Mammary epithelial cell (primary cell): ENCODE data around the gene PASK.

Experiments
- CTCF ChIP-seq, 2 donors: IDR thresholded peaks in 1 of 2; conservative IDR thresholded peaks in 1 of 2; 2 replicates each; pipeline ENCODE4 v1.5.1; 2011 to 2012; ENCODE audit warnings: inconsistent platforms in 2 of 2, low read length in 2 of 2, mild to moderate bottlenecking in 2 of 2, control low read depth in 1 of 2, low read depth in 1 of 2; ENCODE audit not compliant: insufficient read depth in 1 of 2; ENCODE audit errors: extremely low read depth in 1 of 2
- EZH2 ChIP-seq: IDR thresholded peaks from 2 replicates; pipeline ENCODE4 v1.6.1; 2012; ENCODE audit warnings: low read length, inconsistent platforms, borderline replicate concordance

- TF ChIP-seq CTCF (conservative IDR thresholded peaks at IDR 0.05 in 1 of 2, IDR thresholded peaks at IDR 0.05 in 1 of 2; ENCODE audit: extremely low read depth in 1 of 2, insufficient read depth in 1 of 2, low read depth in 1 of 2, low read length in 2 of 2) (no peak), EZH2 (no peak)
Measured at GRCh38 chr2:241198381-241199279, 49.4 kb upstream of the PASK start.
